ENCODE data around the gene GHITM.
"Not testable (repeated sequence)": the region's sequence is repeated elsewhere in the genome, so short reads cannot be mapped to it uniquely, and the experiment has no call there.

DNA sequence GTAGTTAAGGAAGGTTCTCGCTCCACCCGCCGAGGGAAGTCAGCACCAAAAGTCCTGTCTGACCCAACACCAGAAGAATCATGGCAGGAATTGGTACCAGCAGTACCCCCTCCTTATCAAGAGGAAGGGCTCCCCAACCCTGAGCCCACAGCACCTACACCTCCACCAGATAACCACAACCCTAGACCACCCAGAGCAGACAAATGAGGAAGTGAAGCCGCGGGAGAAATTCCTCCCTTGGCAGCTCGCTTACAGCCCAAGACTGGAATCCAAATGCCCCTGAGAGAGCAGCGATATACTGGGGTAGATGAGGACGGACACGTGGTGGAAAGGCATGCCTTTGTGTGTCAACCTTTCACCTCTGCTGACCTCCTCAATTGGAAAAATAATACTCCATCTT lies 29.5 kb upstream of the GHITM start:
- TF ChIP-seq POLR2A, POLR2AphosphoS5 (IDR thresholded peaks at IDR 0.05): not testable (repeated sequence)
- TF ChIP-seq, protein P1, sequence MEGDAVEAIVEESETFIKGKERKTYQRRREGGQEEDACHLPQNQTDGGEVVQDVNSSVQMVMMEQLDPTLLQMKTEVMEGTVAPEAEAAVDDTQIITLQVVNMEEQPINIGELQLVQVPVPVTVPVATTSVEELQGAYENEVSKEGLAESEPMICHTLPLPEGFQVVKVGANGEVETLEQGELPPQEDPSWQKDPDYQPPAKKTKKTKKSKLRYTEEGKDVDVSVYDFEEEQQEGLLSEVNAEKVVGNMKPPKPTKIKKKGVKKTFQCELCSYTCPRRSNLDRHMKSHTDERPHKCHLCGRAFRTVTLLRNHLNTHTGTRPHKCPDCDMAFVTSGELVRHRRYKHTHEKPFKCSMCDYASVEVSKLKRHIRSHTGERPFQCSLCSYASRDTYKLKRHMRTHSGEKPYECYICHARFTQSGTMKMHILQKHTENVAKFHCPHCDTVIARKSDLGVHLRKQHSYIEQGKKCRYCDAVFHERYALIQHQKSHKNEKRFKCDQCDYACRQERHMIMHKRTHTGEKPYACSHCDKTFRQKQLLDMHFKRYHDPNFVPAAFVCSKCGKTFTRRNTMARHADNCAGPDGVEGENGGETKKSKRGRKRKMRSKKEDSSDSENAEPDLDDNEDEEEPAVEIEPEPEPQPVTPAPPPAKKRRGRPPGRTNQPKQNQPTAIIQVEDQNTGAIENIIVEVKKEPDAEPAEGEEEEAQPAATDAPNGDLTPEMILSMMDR (IDR thresholded peaks at IDR 0.05) = not testable (repeated sequence)

All from upper lobe of left lung (tissue), 4 donors.